Measurements from ENCODE around the gene FAM171A1. TPM values are rescaled to one million over a fixed set of nuclear protein-coding genes. Genes with fewer than 3 reads are reported as not detected.

FAM171A1 gene
- total and polyA plus RNA-seq, 2 donors (not counting 1 experiment from before 2014, with no cell fraction given): 0.09 TPM; not detected in 1

GRCh38 chr10:15237351-15237750, 133.7 kb downstream of the FAM171A1 start:
- Mint-ChIP-seq H3K4me3 (no peak overlapping the region), H3K4me1 (no peaks in the 10 kb centered on the region), H3K27ac (no peak overlapping the region), H3K27me3 (peaks cover 6% of the 10 kb centered on the region), H3K9me3 (ENCODE audit: insufficient read depth) (no peaks in the 10 kb centered on the region)
- Histone ChIP-seq H3K27me3 (replicated peaks in 1 of 4; ENCODE audit: control extremely low read depth in 1 of 4, control insufficient read depth in 3 of 4, insufficient read depth in 4 of 4, low read length in 3 of 4) (no peaks in the 10 kb centered on the region), H3K4me2 (replicated peaks; ENCODE audit: low read depth, low read length, poor library complexity, severe bottlenecking) (no peak overlapping the region), H3K79me2 (ENCODE audit: control insufficient read depth, insufficient read depth, low read length) (no peaks in the 10 kb centered on the region), H3K27ac (ENCODE audit: low read length in 2 of 2) (no peak overlapping the region), H3K4me1 (ENCODE audit: control insufficient read depth in 2 of 2, insufficient read depth in 2 of 2, low read length in 2 of 2) (no peaks in the 10 kb centered on the region), H3K36me3 (replicated peaks in 1 of 2; ENCODE audit: control extremely low read depth in 1 of 2, control insufficient read depth in 1 of 2, extremely low read depth in 1 of 2, insufficient read depth in 2 of 2, low read length in 1 of 2) (no peaks in the 10 kb centered on the region), H3K9ac (ENCODE audit: low read length) (no peak overlapping the region), H3K9me3 (ENCODE audit: control extremely low read depth in 1 of 3, control insufficient read depth in 2 of 3, insufficient read depth in 1 of 3, low read length in 2 of 3) (peaks cover 0 to 2% (median 1%) of the 10 kb centered on the region in 3 donors), H2AFZ (ENCODE audit: insufficient read depth, low read depth, low read length, poor library complexity, severe bottlenecking) (no peak overlapping the region), H3K4me3 (ENCODE audit: control extremely low read depth in 1 of 5, extremely low read depth in 1 of 5, insufficient read depth in 1 of 5, low read depth in 2 of 5, low read length in 4 of 5) (no peak overlapping the region), H4K20me1 (ENCODE audit: control insufficient read depth, insufficient read depth, low read length, poor library complexity, severe bottlenecking) (no peaks in the 10 kb centered on the region)
- intact Hi-C loops (cut with micrococcal nuclease): no loop called here
- ATAC-seq (ENCODE audit: low read depth) (no peak), DNase-seq (no peak)
- WGBS (ENCODE audit: insufficient coverage): 91% methylated on average over 5 of the region's 5 CpGs
- TF ChIP-seq EZH2 (IDR thresholded peaks at IDR 0.05; ENCODE audit: borderline replicate concordance, insufficient read depth, low read depth, low read length, poor library complexity, severe bottlenecking): no peak
- ChIA-PET POLR2A (no interaction called here), CTCF (no interaction called here)

- intact Hi-C loops (cut with micrococcal nuclease): no loop called here
- peaks cover 0 to 1% (median 0%) of the 10 kb centered on the region in 3 donors for H3K9me3 ChIP-seq (ENCODE audit: control extremely low read depth in 1 of 3, control insufficient read depth in 2 of 3, insufficient read depth in 1 of 3, low read length in 2 of 3)
- Mint-ChIP-seq H3K27me3 (peaks cover 11% of the 10 kb centered on the region), H3K4me1 (no peaks in the 10 kb centered on the region), H3K9me3 (ENCODE audit: insufficient read depth) (no peaks in the 10 kb centered on the region), H3K4me3 (no peak overlapping the region), H3K27ac (no peak overlapping the region)
- WGBS (ENCODE audit: insufficient coverage): 91% methylated on average over 6 of the region's 9 CpGs
- ATAC-seq (ENCODE audit: low read depth) (no peak), DNase-seq (no peak)
- ChIA-PET CTCF (no interaction called here), POLR2A (no interaction called here)
- TF ChIP-seq CTCF (IDR thresholded peaks at IDR 0.05): no peak
- no peak for TF ChIP-seq EZH2 (IDR thresholded peaks at IDR 0.05; ENCODE audit: borderline replicate concordance, insufficient read depth, low read depth, low read length, poor library complexity, severe bottlenecking)
- no peak overlapping the region for H3K9ac ChIP-seq (ENCODE audit: low read length)
- no peaks in the 10 kb centered on the region for H3K79me2 ChIP-seq (ENCODE audit: control insufficient read depth, insufficient read depth, low read length)
- H3K27me3 ChIP-seq (replicated peaks in 1 of 4; ENCODE audit: control extremely low read depth in 1 of 4, control insufficient read depth in 3 of 4, insufficient read depth in 4 of 4, low read length in 3 of 4): no peaks in the 10 kb centered on the region
- no peak overlapping the region for H3K27ac ChIP-seq (ENCODE audit: low read length in 2 of 2)
- H3K36me3 ChIP-seq (replicated peaks in 1 of 2; ENCODE audit: control extremely low read depth in 1 of 2, control insufficient read depth in 1 of 2, extremely low read depth in 1 of 2, insufficient read depth in 2 of 2, low read length in 1 of 2): no peaks in the 10 kb centered on the region
- no peak overlapping the region for H3K4me2 ChIP-seq (replicated peaks; ENCODE audit: low read depth, low read length, poor library complexity, severe bottlenecking)
- H3K4me3 ChIP-seq (ENCODE audit: control extremely low read depth in 1 of 5, extremely low read depth in 1 of 5, insufficient read depth in 1 of 5, low read depth in 2 of 5, low read length in 4 of 5): no peak overlapping the region
- H3K4me1 ChIP-seq (ENCODE audit: control insufficient read depth in 2 of 2, insufficient read depth in 2 of 2, low read length in 2 of 2): no peaks in the 10 kb centered on the region
- H2AFZ ChIP-seq (ENCODE audit: insufficient read depth, low read depth, low read length, poor library complexity, severe bottlenecking): no peak overlapping the region
- H4K20me1 ChIP-seq (ENCODE audit: control insufficient read depth, insufficient read depth, low read length, poor library complexity, severe bottlenecking): no peaks in the 10 kb centered on the region
Measured at GRCh38 chr10:15236340-15236739, 134.7 kb downstream of the FAM171A1 start.
